HCT116 (cell line): ENCODE data around the gene ARID3A. TPM values are rescaled to one million over a fixed set of nuclear protein-coding genes. Genes with fewer than 3 reads are reported as not detected.

Experiments
- ATAC-seq: fragments of 200-7000 bp; cut with Tn5 transposase; 2 replicates; pipeline ENCODE4 v1.9.1; 2020; ENCODE audit warnings: mild to moderate bottlenecking, moderate library complexity
- BruUV-seq: library from RNA; stranded (reverse); fragments of 400-500 nt; replicated peaks from 2 replicates; lab custom pipeline; 2021; lab: Mats Ljungman, UMichigan
- CTCF ChIA-PET: fragments of 300-600 bp; sonication (Branson Sonifier 250); formaldehyde crosslinking; loops from one replicate; lab custom pipeline; 2021; ENCODE audit warnings: antibody characterized with exemption; lab: Charles Lee
- POLR2A ChIA-PET: fragments of 300-600, 350-600 bp; sonication (Branson Sonifier 250); formaldehyde crosslinking; loops from one replicate; lab custom pipeline; 2021; ENCODE audit warnings: antibody characterized with exemption; lab: Charles Lee
- RAD21 ChIA-PET, 2 experiments: fragments of 300-600 bp; sonication (Branson Sonifier 250); formaldehyde crosslinking; loops; one replicate each; lab custom pipeline; 2023; ENCODE audit warnings: low total read pairs in 2 of 2; ENCODE audit not compliant: uncharacterized antibody in 2 of 2, unreplicated experiment in 2 of 2, low non-redundant PET in 1 of 2; lab: Charles Lee
- DNase-seq: peaks from one replicate; pipeline ENCODE4 v3.0.0-alpha.2; 2010; ENCODE audit warnings: low read depth, low spot score
- H2AFZ ChIP-seq: fragments of 200-600 bp; shearing (Covaris generic), sonication (generic); 2 replicates; pipeline ENCODE4 v1.6.1; 2017; ENCODE audit warnings: low read depth, mixed run types, mixed read lengths, antibody characterized with exemption, low read length; ENCODE audit not compliant: poor library complexity, severe bottlenecking
- H3K27ac ChIP-seq: 2 replicates; pipeline ENCODE4 v1.5.1; 2012; ENCODE audit warnings: low read depth, low read length
- H3K27me3 ChIP-seq: fragments of 200-600 bp; sonication (generic); 2 replicates; pipeline ENCODE4 v1.6.1; 2016; ENCODE audit warnings: mixed run types, low read length, mixed read lengths; ENCODE audit not compliant: insufficient read depth
- H3K36me3 ChIP-seq, 2 experiments: fragments of 200-500 bp in 1 of 2; fragments of 200-600 bp in 1 of 2; sonication (Bioruptor generic) in 1 of 2; sonication (generic) in 1 of 2; 2 replicates each; pipeline versions ENCODE4 v1.5.1 to v1.6.1; 2014 to 2016; ENCODE audit warnings: low read length in 2 of 2, inconsistent platforms in 1 of 2, mixed read lengths in 1 of 2, mixed run types in 1 of 2; ENCODE audit not compliant: insufficient read depth in 2 of 2, control insufficient read depth in 1 of 2
- H3K4me1 ChIP-seq, 2 experiments: fragments of 200-600 bp in 1 of 2; sonication (generic) in 1 of 2; 2 replicates each; pipeline versions ENCODE4 v1.5.1 to v1.6.1; 2012 to 2017; ENCODE audit warnings: low read length in 2 of 2, inconsistent platforms in 1 of 2, mild to moderate bottlenecking in 1 of 2, mixed read lengths in 1 of 2, mixed run types in 1 of 2, moderate library complexity in 1 of 2; ENCODE audit not compliant: insufficient read depth in 2 of 2, control insufficient read depth in 1 of 2
- H3K4me2 ChIP-seq: fragments of 200-600 bp; sonication (generic); 2 replicates; pipeline ENCODE4 v1.6.1; 2017; ENCODE audit warnings: mixed run types, low read length, mixed read lengths
- H3K4me3 ChIP-seq, 2 experiments: fragments of 200-600 bp in 1 of 2; sonication (generic) in 1 of 2; replicated peaks in 1 of 2; 2 replicates each; pipeline ENCODE4 v1.5.1; 2011 to 2016; ENCODE audit warnings: low read length in 2 of 2, control low read depth in 1 of 2, low read depth in 1 of 2, mild to moderate bottlenecking in 1 of 2, mixed read lengths in 1 of 2, mixed run types in 1 of 2
- H3K79me2 ChIP-seq: fragments of 200-600 bp; sonication (generic); 2 replicates; pipeline ENCODE4 v1.6.1; 2017; ENCODE audit warnings: mild to moderate bottlenecking, mixed run types, low read length, moderate library complexity, mixed read lengths; ENCODE audit not compliant: insufficient read depth
- H3K9ac ChIP-seq: fragments of 200-600 bp; sonication (generic); 2 replicates; pipeline ENCODE4 v1.6.1; 2016; ENCODE audit warnings: low read length, mixed read lengths
- H3K9me2 ChIP-seq: fragments of 200-600 bp; sonication (generic), shearing (Covaris generic); 2 replicates; pipeline ENCODE4 v1.6.1; 2017; ENCODE audit warnings: mixed run types, mild to moderate bottlenecking, moderate library complexity; ENCODE audit not compliant: insufficient read depth
- H3K9me3 ChIP-seq, 2 experiments: fragments of 200-500 bp in 1 of 2; fragments of 200-600 bp in 1 of 2; sonication (Bioruptor generic) in 1 of 2; sonication (generic) in 1 of 2; 2 replicates each; pipeline ENCODE4 v1.6.1; 2014 to 2017; ENCODE audit warnings: low read length in 2 of 2, mixed read lengths in 2 of 2, inconsistent platforms in 1 of 2, low read depth in 1 of 2, mild to moderate bottlenecking in 1 of 2, mixed run types in 1 of 2, moderate library complexity in 1 of 2; ENCODE audit not compliant: control insufficient read depth in 1 of 2, insufficient read depth in 1 of 2
- H4K20me1 ChIP-seq: fragments of 200-600 bp; sonication (generic), shearing (Covaris generic); 2 replicates; pipeline ENCODE4 v1.6.1; 2017; ENCODE audit warnings: mixed run types, mild to moderate bottlenecking, moderate library complexity; ENCODE audit not compliant: insufficient read depth
- CEBPB ChIP-seq: IDR thresholded peaks from 2 replicates; pipeline ENCODE4 v1.6.1; 2012; ENCODE audit warnings: low read depth
- EZH2 ChIP-seq: fragments of 200-600 bp; sonication (generic); IDR thresholded peaks from 2 replicates; pipeline ENCODE4 v1.6.1; 2017; ENCODE audit warnings: antibody characterized with exemption, mixed run types
- EZH2phosphoT487 ChIP-seq: fragments of 200-600 bp; IDR thresholded peaks from 2 replicates; pipeline ENCODE4 v1.6.1; 2018; ENCODE audit warnings: antibody characterized with exemption, borderline replicate concordance
- FOSL1 ChIP-seq: IDR thresholded peaks from 2 replicates; pipeline ENCODE4 v1.6.1; 2012; ENCODE audit warnings: low read depth
- JUND ChIP-seq: IDR thresholded peaks from 2 replicates; pipeline ENCODE4 v1.6.1; 2012
- SIN3A ChIP-seq: IDR thresholded peaks from 2 replicates; pipeline ENCODE4 v1.6.1; 2012; ENCODE audit warnings: low read depth
- SP1 ChIP-seq: IDR thresholded peaks from 2 replicates; pipeline ENCODE4 v1.6.1; 2012; ENCODE audit warnings: low read depth
- SRF ChIP-seq: IDR thresholded peaks from 2 replicates; pipeline ENCODE4 v1.6.1; 2012; ENCODE audit warnings: low read depth
- intact Hi-C: fragments of 100-400 bp; cut with micrococcal nuclease; formaldehyde crosslinking; loops from 2 replicates; pipeline ENCODE4 v1.10.0; 2022
- total RNA-seq: library from RNA; stranded (reverse); gene quantifications from one replicate; pipeline ENCODE4 v1.2.1, GENCODE V29; 2021; ENCODE audit not compliant: unreplicated experiment
- TF ChIP-seq, protein P1 (sequence below): IDR thresholded peaks from 2 replicates; pipeline ENCODE4 v1.6.1; 2012; ENCODE audit warnings: low read depth
- TF ChIP-seq, protein P2 (sequence below): IDR thresholded peaks from 2 replicates; pipeline ENCODE4 v1.6.1; 2011; ENCODE audit warnings: mild to moderate bottlenecking, low read length, moderate library complexity; ENCODE audit not compliant: insufficient replicate concordance; ENCODE audit errors: extremely low read depth
- TF ChIP-seq, protein P3 (sequence below): IDR thresholded peaks from 2 replicates; pipeline ENCODE4 v1.6.1; 2012

The ARID3A gene
- total RNA-seq, 1 experiment from 2014 or later = 21.8 TPM

DNA sequence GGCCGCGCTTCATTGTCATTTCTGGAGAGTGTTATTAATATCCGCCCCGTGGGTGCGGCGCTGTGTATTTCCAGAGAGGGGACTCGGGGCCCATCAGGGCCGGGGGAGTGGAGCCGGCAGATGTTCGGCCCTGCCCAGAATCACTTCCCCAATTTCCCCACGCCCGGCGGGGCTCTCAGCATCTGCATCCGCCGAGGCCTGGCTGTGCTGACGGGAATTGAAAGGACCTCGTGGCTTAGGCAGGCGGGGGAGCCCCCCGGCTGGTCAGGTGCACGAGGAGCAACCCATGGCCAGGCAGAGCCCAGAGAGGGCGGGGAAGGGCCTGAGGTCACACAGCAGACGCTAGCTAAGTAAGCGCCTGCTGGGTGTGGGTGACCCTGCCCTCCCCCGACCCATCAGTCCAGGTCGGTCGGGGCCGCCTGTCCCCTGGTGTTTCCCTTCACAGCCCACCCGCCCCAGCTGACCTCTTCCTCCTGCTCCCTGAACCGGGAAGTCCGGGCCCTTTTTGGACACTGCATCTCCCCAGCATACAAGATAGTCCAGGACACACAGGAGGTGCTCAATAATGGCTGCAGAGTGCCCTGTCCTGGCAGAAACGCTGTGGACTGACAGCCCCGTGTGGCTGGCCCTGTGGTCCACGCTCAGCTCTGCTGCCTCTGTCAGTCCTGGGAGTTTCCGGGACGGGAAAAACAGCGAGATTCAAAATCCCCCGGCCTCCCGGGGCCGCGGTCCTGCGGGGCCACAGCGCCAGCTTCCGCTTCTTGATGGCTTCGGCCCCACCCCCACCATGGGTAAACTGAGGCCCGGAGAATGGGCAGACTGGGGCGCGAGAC lies 22.1 kb downstream of the ARID3A start:
- no peak for TF ChIP-seq CEBPB
- TF ChIP-seq SRF = no peak
- Histone ChIP-seq H3K9me3 (no peaks in the 10 kb centered on the region), H2AFZ (no peak overlapping the region), H3K27ac (no peak overlapping the region), H4K20me1 (no peaks in the 10 kb centered on the region), H3K4me3 (no peak overlapping the region), H3K27me3 (no peaks in the 10 kb centered on the region), H3K36me3 (no peaks in the 10 kb centered on the region; a peak in 1 of 4 replicates), H3K79me2 (peaks cover 3% of the 10 kb centered on the region), H3K9ac (no peak overlapping the region), H3K4me1 (peaks cover 28 to 44% of the 10 kb centered on the region in 2 experiments), H3K4me2 (no peak overlapping the region), H3K9me2 (no peaks in the 10 kb centered on the region)
- CTCF ChIA-PET = no interaction called here
- POLR2A ChIA-PET = no interaction called here
- RAD21 ChIA-PET = no interaction called here
- no peak for ATAC-seq
- no peak for DNase-seq
- no TSS peak for BruUV-seq
- intact Hi-C loops = no loop called here

DNA sequence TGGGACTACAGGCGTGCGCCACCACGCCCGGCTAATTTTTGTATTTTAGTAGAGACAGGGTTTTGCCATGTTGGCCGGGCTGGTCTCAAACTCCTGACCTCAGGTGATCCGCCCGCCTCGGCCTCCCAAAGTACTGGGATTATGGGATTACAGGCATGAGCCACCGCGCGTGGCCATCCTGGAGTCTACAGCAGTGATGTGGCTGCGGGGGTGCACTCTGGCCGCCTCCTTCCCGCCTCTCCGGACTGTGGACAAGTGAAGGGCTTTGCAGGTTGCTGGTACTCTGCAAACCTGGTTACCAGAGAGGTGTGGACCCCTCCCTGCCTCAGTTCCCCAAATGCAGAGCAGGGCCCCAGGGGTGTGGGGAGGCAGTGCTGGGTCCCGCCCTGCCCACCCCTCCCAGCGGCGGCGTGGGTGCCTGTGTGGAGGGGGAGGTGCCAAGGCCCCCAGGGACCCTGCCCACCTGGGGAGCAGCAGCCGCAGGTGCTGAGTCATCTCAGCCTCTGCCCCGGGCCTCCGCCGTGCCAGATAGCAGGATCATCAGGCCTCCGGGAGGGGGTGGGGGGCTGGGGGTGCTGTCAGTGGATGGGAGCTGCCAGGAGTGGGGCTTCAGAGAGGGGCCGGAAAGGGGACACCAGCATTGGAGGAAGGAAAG lies 23.1 kb downstream of the ARID3A start:
- TF ChIP-seq FOSL1 (no peak), JUND (no peak), SP1 (no peak), EZH2 (no peak), SIN3A (no peak), EZH2phosphoT487 (no peak)
- TF ChIP-seq, protein P1, sequence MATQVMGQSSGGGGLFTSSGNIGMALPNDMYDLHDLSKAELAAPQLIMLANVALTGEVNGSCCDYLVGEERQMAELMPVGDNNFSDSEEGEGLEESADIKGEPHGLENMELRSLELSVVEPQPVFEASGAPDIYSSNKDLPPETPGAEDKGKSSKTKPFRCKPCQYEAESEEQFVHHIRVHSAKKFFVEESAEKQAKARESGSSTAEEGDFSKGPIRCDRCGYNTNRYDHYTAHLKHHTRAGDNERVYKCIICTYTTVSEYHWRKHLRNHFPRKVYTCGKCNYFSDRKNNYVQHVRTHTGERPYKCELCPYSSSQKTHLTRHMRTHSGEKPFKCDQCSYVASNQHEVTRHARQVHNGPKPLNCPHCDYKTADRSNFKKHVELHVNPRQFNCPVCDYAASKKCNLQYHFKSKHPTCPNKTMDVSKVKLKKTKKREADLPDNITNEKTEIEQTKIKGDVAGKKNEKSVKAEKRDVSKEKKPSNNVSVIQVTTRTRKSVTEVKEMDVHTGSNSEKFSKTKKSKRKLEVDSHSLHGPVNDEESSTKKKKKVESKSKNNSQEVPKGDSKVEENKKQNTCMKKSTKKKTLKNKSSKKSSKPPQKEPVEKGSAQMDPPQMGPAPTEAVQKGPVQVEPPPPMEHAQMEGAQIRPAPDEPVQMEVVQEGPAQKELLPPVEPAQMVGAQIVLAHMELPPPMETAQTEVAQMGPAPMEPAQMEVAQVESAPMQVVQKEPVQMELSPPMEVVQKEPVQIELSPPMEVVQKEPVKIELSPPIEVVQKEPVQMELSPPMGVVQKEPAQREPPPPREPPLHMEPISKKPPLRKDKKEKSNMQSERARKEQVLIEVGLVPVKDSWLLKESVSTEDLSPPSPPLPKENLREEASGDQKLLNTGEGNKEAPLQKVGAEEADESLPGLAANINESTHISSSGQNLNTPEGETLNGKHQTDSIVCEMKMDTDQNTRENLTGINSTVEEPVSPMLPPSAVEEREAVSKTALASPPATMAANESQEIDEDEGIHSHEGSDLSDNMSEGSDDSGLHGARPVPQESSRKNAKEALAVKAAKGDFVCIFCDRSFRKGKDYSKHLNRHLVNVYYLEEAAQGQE = no peak
- TF ChIP-seq, protein P2, sequence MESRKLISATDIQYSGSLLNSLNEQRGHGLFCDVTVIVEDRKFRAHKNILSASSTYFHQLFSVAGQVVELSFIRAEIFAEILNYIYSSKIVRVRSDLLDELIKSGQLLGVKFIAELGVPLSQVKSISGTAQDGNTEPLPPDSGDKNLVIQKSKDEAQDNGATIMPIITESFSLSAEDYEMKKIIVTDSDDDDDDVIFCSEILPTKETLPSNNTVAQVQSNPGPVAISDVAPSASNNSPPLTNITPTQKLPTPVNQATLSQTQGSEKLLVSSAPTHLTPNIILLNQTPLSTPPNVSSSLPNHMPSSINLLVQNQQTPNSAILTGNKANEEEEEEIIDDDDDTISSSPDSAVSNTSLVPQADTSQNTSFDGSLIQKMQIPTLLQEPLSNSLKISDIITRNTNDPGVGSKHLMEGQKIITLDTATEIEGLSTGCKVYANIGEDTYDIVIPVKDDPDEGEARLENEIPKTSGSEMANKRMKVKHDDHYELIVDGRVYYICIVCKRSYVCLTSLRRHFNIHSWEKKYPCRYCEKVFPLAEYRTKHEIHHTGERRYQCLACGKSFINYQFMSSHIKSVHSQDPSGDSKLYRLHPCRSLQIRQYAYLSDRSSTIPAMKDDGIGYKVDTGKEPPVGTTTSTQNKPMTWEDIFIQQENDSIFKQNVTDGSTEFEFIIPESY = no peak
- TF ChIP-seq, protein P3, sequence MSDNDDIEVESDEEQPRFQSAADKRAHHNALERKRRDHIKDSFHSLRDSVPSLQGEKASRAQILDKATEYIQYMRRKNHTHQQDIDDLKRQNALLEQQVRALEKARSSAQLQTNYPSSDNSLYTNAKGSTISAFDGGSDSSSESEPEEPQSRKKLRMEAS = no peak
- TF ChIP-seq, all 23 proteins: peak for 0
- peaks cover 36 to 54% of the 10 kb centered on the region in 2 experiments for H3K4me1 ChIP-seq
- no peak overlapping the region for H3K27ac ChIP-seq
- RAD21 ChIA-PET = no interaction called here
- H3K4me3 ChIP-seq = no peak overlapping the region
- no peaks in the 10 kb centered on the region for H4K20me1 ChIP-seq
- POLR2A ChIA-PET = no interaction called here
- H3K27me3 ChIP-seq = no peaks in the 10 kb centered on the region
- ATAC-seq = peak; percentile 54
- no peak for DNase-seq
- intact Hi-C loops = no loop called here
- peaks cover 9% of the 10 kb centered on the region for H3K79me2 ChIP-seq
- peak overlapping the region; percentile 57 for H3K4me2 ChIP-seq
- no peaks in the 10 kb centered on the region; a peak in 1 of 4 replicates for H3K36me3 ChIP-seq
- CTCF ChIA-PET = no interaction called here
- H3K9ac ChIP-seq = no peak overlapping the region
- no TSS peak for BruUV-seq
- no peaks in the 10 kb centered on the region for H3K9me2 ChIP-seq
- no peaks in the 10 kb centered on the region for H3K9me3 ChIP-seq
- no peak overlapping the region for H2AFZ ChIP-seq
